ENCODE data around the gene RPL38.

DNA sequence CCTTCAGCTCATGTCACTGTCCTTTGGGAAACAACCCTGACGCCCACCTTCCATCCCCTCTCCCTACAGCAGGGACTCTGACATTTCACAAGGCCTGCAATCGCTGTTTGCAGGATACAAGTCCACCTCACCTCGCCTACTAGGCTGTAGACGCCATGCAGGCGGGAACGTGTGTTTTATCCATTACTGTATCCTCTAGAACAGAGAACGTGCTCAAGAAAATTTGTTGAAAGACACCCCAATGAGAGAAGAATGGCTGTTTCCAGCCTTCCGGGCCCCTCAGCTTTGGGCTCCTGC is 8.4 kb downstream of the RPL38 start:
- TF ChIP-seq, protein P1, sequence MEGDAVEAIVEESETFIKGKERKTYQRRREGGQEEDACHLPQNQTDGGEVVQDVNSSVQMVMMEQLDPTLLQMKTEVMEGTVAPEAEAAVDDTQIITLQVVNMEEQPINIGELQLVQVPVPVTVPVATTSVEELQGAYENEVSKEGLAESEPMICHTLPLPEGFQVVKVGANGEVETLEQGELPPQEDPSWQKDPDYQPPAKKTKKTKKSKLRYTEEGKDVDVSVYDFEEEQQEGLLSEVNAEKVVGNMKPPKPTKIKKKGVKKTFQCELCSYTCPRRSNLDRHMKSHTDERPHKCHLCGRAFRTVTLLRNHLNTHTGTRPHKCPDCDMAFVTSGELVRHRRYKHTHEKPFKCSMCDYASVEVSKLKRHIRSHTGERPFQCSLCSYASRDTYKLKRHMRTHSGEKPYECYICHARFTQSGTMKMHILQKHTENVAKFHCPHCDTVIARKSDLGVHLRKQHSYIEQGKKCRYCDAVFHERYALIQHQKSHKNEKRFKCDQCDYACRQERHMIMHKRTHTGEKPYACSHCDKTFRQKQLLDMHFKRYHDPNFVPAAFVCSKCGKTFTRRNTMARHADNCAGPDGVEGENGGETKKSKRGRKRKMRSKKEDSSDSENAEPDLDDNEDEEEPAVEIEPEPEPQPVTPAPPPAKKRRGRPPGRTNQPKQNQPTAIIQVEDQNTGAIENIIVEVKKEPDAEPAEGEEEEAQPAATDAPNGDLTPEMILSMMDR (IDR thresholded peaks at IDR 0.05): no peak
- TF ChIP-seq POLR2A (IDR thresholded peaks at IDR 0.05): no peak

Data from esophagus squamous epithelium (tissue), 4 donors.